ENCODE results near the gene HERPUD1. TPM values are rescaled to one million over a fixed set of nuclear protein-coding genes. Genes with fewer than 3 reads are reported as not detected.
"Not testable (repeated sequence)": the region's sequence is repeated elsewhere in the genome, so short reads cannot be mapped to it uniquely, and the experiment has no call there.

Gene HERPUD1
- total RNA-seq, 1 donor from 2014 or later, result 139 TPM

DNA sequence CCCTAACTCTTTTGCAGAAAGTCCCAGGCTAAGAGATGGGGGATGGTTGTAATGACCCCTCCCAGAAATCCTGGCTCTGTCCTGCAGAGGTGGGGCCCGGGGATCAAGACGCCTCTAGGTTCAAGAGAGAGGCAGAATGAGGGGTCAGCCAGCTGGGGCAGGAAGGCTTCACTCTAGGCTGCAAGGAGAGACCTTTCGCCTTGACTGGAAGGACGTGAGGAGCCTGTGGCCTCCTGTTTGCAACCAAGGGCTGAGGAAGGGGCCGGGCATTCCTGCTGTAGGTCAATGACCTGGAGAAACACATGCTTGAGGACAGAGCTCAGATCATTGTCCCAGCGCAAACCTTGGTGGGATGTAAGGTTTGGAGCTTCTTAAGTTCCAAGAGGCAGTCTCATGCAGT lies 21.1 kb downstream of the HERPUD1 start:
- no peak for DNase-seq (ENCODE audit: low read depth in 2 of 2)

DNA sequence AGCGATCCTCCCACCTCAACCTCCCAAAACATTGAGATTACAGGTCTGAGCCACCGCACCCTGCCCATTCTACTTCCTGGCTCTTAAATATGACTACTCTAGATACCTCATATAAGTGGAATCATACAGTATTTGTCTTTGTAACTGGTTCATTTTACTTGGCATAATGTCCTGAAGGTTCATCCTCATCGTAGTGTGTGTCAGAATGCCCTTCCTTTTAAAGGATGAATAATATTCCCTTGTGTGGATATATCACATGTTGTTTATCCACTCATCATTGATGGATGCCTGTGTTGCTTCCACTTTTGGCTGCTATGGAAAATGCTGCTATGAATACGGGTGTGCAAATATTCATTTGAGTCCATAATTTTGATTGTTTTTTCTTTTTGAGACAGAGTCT lies 24.1 kb downstream of the HERPUD1 start:
- DNase-seq (ENCODE audit: low read depth in 2 of 2), result peak in 1 of 2 donors; percentile 44

DNA sequence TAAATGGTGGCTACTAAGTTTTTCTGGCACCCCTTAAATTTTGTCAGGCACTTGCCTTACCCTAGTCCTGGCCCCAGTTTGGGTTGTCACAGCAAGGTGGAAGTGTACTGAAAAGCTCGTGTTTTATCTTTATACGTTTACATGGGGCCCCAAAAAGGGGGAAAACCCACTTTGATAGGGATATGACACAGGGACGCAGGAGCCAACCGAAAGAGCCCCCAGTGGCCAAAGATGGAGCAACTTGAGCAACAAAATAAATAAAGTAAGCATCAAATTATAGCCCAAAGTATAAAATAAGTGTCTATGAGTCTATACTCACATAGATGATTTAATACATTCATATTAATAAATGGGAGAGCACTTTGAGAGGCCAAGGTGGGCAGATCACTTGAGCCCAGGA lies 24.8 kb downstream of the HERPUD1 start:
- DNase-seq (ENCODE audit: low read depth in 2 of 2), result no peak

DNA sequence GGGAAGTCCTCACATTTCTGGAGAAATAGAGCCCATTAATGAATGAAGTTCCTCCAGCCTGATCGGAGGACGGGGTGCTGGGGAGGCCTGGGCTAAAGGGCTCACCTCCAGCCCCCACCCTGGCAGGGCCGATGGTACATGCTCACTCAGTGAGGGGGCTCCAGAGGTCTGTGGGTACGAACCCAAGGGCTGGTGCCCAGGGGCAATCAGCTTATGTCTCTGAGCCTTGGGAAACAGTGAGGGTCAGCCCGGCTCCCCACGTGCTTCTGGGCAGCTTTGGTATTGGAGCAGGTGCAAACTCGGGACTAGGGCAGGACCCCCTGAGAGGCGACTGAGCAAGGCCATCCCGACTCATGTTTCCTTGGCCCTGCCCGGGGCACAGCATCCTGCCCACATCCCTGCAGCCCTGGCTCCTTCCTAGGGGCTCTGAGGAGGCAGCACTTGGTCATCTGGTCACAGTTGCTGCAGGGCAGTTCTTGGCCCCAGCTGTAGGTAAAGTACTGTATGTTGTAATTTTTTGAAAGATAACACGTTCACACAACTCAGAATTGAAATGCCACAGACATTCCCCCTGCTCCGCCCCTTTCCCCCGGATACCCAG lies 28.8 kb downstream of the HERPUD1 start:
- peak in 1 of 2 donors; percentile 37 for DNase-seq (ENCODE audit: low read depth in 2 of 2)

DNA sequence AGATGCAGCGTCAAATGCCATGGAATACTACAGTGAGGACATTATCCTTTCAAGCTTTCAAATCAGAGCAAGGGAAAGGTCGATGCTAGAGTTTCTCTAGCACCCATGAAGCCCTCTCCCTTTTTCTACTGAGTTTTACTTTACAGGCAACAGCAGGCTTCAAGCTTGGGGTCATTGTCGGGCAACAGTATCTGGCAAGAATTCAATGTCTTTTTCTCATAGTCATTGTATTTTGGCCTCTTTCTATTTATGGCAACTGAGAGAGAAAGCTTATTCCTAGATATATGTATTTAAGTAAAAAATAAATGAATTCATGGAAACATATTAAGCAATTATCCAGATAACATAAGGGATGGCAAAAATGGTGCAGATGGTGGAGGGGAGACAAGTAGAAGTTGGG lies 29.4 kb downstream of the HERPUD1 start:
- DNase-seq (ENCODE audit: low read depth in 2 of 2), result peak; percentile 51 to 59

DNA sequence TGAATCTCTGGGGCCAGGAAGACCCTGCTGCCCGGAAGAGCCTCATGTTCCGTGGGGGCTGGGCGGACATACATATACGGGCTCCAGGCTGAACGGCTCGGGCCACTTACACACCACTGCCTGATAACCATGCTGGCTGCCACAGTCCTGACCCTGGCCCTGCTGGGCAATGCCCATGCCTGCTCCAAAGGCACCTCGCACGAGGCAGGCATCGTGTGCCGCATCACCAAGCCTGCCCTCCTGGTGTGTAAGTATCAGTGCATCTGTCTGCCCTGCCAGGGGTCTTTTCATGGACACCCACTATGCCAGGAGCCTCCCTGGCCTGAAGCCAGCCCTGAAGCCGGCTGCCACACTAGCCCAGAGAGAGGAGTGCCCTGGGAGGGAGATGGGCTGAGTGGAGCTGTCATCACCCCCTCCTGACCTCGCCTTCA lies 29.9 kb downstream of the HERPUD1 start, which contains the start of gene CETP:
CETP (plus strand) TSS at position 100 of the 431 bp plus-strand sequence; CDS start at position 130, 30 bp downstream.
- DNase-seq (ENCODE audit: low read depth in 2 of 2), result peak; percentile 56 to 80

DNA sequence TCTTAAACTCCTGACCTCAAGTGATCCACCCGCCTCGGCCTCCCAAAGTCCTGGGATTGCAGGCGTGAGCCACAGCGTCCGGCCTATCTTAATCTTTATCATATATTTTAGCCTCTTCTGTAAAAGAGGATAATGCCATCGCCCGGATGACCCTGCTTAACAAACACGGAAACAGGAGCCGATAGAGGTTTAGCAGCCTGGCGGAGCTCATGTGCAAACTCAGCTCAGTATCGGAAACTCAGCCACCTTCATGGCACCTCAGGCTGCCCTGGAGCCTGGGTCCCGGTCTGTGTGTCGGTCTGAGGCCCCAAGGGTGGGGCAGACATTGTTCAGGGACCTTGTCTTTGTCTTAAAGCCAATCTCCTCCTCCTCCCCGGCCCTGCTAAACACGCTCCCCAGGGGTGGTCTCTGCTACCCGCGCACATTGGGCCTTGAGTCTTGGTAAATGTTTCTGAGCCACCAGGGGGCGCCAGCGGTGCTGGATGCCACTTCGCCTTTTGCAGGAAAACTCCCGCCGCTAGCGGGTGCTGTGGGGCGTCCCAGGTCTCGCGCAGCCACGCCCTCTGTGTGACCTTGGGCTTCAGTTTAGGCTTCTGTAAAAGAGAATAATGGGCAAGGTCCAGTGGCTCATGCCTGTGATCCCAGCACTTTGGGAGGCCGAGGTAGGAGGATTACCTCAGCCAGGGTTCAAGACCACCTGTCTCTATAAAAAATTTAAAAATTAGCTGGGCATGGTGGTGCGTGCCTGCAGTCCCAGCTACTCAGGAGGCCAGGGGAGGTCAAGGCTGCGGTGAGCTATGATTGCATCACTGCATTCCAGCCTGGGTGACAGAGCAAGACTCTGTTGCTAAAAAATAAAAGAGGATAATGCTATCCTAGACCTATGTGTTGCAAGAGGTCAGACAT lies 32.6 kb downstream of the HERPUD1 start:
- DNase-seq (ENCODE audit: low read depth in 2 of 2), result peak; percentile 87 to 88

DNA sequence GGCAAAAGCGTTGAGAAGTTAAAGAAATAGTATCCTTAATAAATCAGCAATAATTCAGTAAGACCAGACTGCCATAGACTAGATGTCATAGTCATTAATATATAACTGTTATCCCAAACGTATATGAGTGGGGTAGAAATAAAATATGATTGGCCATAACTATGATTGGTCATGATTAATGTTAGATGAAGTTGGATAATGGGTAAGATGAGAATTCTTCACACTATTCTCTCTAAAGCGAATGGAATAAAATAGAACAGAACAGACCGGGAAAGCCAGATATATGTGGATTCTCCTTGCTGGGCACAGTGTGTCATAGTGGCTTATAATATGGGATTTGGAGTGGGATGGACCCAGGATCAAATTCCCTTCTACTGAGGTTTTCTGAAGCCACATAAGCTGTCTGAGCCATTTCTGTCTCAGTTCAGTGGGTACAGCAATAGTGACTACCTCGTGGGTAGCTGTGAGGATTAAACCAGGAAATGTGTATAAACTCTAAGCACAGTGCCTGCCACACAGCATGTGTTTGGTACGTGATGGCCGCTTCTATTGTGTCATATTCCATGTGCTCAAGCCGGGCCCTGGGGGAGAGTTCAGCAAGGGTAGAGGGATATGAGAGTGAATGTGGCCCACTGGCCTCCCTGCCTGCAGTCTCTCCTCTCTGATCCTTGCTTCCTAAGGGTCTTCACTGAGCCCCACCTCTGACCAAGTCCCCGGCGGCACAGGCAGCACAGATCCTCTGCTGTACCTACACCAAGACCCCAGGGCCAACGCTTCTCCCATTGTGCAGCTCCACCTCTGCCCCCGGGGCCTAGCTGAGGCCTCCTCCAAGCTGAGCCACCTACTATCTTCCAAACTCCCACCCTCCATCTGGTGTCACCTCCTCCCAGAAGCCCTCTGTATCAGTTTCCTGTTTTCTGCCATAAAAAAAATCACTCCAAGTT lies 33.5 kb downstream of the HERPUD1 start:
- DNase-seq (ENCODE audit: low read depth in 2 of 2), result peak; percentile 19 to 33

DNA sequence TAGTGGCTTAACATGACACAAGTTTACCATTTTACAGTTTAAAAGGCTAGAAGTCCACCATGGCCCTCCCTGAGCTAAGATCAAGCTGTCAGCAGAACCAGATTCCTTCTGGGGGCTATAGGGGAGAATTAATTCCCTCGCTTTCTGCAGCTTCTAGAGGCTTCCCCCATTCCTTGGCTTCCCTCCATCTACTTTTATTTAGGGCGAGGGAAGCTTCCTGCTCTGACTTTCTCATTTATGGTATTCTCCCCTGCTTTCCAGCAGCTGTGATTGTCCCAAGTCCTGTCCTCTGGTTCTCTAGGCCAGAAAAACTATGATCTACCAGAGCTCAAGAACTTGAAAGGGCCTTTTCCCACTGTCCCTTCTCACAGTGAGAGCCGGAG lies 34.1 kb downstream of the HERPUD1 start:
- DNase-seq (ENCODE audit: low read depth in 2 of 2), result peak; percentile 36 to 37

DNA sequence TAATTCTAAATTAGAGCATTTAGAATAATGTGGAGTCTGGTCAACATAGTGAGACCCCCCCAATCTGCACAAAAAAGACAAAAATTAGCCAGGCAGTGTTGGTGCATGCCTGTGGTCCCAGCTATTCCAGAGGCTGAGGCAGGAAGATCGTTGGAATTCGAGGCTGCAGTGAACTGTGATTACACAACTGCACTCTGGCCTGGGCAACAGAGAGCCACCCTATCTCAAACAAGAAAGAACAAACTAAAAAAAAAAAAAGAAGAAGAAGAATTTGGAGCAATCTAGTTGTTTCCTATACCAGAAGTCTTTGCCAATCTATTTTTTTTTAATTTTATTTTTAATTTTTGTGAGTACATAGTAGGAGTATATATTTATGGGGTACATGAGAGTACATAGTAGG lies 35.8 kb downstream of the HERPUD1 start:
- no peak for DNase-seq (ENCODE audit: low read depth in 2 of 2)

DNA sequence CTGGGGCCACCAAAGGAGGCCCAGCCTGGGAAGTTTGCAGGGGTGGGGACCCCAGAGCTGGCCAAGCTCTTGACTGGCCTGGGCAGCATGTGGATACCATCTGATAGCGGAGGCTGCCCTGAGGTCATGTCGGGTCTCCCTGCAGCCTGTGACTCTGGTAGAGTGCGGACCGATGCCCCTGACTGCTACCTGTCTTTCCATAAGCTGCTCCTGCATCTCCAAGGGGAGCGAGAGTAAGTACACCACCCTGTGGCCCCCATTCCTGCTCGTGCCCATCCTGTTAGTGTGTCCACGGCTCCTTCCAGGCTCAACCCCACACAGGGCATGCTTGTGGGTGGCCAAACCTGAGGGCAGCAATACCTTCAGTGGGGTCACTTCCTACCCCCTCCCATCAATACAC lies 37.8 kb downstream of the HERPUD1 start:
- no peak for DNase-seq (ENCODE audit: low read depth in 2 of 2)

DNA sequence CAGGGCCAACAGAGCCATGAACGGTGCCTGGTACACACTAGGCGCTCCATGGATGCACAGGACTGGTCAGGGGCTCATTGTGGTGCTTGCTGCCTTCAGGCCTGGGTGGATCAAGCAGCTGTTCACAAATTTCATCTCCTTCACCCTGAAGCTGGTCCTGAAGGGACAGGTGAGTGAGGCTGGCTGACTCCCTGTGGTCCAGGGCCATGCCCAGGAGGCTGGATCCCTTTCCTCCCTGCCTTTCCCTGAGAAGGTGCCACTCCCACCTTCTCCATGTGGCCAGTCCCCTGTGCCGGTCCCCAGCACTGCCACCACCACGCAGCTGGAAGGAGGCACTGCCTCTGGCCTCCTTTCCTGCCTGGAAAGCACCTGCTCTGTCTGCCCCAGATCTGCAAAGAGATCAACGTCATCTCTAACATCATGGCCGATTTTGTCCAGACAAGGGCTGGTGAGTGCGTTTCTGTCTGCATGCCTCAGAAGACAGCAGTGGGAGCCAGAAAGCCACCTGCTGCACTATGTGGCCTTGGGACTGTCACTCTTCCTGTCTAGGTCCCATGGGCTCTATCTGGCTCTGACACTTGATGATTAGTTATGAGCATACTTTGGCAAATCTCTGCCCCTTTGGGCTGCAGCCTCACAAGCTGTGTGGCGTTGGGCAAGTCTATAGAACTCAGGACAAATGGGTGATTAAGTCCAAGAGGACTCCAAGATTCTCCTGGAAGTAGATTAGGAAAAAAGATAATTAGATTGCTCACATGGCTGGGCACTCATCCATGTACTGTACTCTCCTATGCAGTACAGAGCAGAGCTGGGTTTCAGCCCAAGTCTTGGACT lies 39.2 kb downstream of the HERPUD1 start:
- no peak for DNase-seq (ENCODE audit: low read depth in 2 of 2)

DNA sequence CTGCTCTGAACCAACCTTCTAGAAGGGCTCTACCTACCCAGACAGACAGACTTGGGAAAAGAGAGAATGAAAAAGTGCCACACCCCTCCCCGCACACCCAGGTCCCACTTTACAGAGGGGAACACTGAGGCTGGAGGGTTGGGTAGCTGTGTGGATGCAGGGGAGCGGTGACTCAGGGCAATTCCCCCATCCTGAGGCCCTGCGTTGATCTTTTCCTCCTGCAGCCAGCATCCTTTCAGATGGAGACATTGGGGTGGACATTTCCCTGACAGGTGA lies 39.8 kb downstream of the HERPUD1 start:
- no peak for DNase-seq (ENCODE audit: low read depth in 2 of 2)

DNA sequence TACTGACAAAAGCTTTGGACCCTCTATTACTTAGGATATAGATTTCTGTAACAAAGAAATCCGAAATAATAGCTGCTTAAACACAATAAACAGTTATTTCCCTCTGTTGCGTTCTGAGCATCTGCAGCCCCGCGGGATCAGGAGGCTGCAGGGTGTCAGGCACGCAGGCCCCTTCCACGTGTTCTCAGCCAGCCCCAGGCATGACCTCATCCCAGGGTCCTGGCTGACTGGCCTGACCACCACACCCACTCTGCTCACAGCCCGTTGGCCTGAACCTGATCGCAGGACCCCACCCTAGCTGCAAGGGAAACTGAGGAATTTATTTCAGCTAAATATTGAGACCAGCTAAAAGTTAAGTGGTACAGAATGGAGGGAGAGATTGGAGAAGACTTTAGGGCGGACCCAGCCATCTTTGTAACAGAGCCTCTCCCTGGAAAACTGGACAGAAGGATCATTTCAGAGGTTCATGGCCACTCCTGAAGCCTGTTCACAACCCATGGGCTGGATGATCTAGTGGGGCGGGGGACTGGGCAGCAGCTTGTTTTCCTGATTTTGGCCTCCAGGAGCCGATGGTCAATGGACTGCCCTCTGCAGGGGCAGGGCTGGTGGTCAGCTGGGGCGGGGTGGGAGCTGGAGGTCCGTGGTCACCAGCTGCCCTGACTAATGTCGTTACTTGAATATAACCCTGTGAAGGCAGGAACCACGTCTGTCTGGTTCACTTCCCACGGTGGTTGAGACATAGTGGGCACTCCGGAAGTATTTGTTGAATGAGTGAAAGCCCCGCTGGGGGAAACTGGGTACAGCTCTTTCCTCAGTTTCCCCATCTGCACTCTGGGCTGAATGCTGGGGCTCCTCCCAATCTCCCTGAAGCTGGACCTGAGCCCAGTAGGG lies 40.7 kb downstream of the HERPUD1 start:
- DNase-seq (ENCODE audit: low read depth in 2 of 2), result no peak

DNA sequence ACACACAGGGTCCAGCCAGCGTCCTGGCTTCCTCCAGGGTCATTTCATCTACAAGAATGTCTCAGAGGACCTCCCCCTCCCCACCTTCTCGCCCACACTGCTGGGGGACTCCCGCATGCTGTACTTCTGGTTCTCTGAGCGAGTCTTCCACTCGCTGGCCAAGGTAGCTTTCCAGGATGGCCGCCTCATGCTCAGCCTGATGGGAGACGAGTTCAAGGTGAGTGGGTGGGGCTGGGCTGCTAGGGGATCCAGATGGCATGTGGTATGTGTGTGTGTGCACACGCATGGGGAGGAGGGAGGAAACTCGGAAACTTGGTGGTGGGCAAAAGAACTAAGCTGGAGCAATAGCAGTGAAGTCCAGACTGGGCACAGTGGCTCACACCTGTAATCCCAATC lies 41.4 kb downstream of the HERPUD1 start:
- DNase-seq (ENCODE audit: low read depth in 2 of 2), result no peak

DNA sequence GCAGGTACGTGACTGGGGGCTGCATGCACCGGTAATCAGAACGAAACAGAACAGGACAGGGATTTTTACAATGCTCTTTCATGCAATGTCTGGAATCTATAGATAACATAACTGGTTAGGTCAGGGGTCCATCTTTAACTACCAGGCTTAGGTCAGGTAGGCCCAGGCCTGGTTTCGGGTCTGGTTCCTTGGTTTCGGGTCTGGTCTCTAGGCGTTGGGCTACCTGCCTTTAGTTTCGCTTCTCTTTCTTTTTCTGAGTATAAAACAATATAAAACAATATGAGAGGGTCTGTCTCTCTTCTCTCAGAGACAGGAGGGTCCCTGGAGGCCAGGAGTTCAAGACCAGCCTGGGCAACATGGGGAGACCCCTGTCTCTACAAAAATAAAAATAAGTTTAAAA lies 42.0 kb downstream of the HERPUD1 start:
- not testable (repeated sequence) for DNase-seq (ENCODE audit: low read depth in 2 of 2)

DNA sequence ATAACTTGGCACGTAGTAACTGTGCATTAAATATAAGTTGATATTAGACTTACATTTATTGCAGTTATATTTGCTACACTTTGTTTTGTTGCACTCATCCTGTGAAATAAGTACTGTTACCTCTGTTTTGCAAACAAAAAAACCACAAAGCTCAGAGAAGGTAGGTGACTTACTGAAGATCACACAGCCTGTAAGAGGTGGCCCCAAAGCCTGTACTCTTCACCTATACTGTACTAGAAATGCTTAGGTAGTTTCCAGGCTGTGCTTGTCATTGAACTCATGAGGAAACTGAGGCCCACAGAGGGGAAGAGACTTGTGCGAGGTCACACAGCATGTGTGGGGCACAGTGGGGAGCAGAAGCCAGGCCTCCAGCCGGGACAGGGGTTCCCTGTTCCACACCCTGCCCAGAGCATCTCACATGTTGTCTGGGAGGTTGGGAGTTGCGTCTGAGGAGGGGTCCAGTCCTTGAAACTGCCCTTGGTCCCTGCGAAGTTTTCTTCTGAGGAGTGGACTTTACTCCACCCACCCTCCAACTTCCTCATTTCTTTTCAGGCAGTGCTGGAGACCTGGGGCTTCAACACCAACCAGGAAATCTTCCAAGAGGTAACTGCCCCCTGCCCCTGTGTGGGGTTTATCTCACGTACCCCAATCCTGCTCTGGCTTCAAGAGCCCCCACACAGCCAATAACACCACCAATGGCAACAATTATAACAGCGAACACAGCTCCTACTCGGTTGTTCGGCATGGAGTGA lies 42.8 kb downstream of the HERPUD1 start:
- DNase-seq (ENCODE audit: low read depth in 2 of 2), result no peak

DNA sequence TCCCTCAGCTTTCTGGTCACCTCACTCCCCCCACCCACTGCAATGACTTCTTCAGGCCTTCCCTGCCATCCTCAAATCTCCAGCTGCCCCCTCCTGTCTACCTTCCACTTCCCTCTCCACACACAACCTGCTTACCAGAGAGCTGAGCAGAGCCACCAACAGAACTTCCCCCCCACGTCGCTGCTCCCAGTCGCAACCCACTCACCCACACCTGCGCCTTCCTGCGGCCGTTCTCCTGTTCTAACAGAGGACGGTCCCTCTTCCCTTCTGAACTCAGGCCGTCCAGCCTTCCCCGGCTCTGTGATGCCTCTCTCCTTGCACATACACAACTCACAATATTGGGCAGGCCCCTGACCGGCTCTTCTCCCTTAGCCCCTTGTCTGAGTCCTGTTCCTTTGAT lies 43.8 kb downstream of the HERPUD1 start:
- DNase-seq (ENCODE audit: low read depth in 2 of 2), result no peak

DNA sequence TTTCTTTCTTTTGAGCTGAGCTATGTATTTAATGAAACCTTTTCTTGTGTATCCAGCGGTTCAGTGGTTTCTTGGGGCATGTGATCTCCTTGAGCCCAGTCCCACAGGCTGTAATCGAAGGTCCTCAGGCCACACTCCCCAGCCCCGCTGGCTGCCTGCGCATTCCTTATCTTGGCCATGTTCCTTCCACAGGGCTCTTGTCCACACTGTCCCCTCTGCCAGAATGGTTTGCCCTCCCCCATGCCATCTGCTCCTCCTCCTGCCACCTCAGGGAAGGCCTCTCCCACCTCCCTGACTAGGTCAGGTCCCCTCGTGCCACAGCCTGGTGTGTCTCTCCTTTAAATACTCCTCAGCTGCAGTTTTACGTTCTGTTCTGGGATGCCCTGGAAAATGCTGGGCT lies 45.3 kb downstream of the HERPUD1 start:
- no peak for DNase-seq (ENCODE audit: low read depth in 2 of 2)
